ENCODE data around the gene RPS6KA3. TPM values are rescaled to one million over a fixed set of nuclear protein-coding genes. Genes with fewer than 3 reads are reported as not detected.

RPS6KA3 gene
- total and polyA plus RNA-seq, 2 donors (not counting 1 experiment from before 2014, with no cell fraction given), result 17.0 to 63.0 TPM

GRCh38 chrX:20116577-20117240 lies 150.0 kb downstream of the RPS6KA3 start, which contains the start of gene MAP7D2:
Gene MAP7D2 (minus strand): TSS chrX:20116907. CDS start chrX:20116879, 28 bp downstream.
- H3K27me3 Mint-ChIP-seq, result peaks cover 16% of the 10 kb centered on the region
- peak within 1 kb of the TSS; percentile 55 for H3K4me2 ChIP-seq (replicated peaks; ENCODE audit: low read depth, low read length, poor library complexity, severe bottlenecking)
- intact Hi-C loops (cut with micrococcal nuclease), result no loop called here
- DNase-seq (no peak), ATAC-seq (ENCODE audit: low read depth) (no peak)
- H3K4me1 ChIP-seq (ENCODE audit: control insufficient read depth in 2 of 2, insufficient read depth in 2 of 2, low read length in 2 of 2), result peaks cover 0 to 6% of the 10 kb centered on the region in 2 donors
- H3K27ac ChIP-seq (ENCODE audit: low read length in 2 of 2), result no peak within 1 kb of the TSS
- H3K9ac ChIP-seq (ENCODE audit: low read length), result no peak within 1 kb of the TSS
- no peaks in the 10 kb centered on the region for H3K36me3 ChIP-seq (replicated peaks in 1 of 2; ENCODE audit: control extremely low read depth in 1 of 2, control insufficient read depth in 1 of 2, extremely low read depth in 1 of 2, insufficient read depth in 2 of 2, low read length in 1 of 2)
- no peaks in the 10 kb centered on the region for H3K4me1 Mint-ChIP-seq
- 23% methylated on average over 86 of the region's 91 CpGs for WGBS (ENCODE audit: insufficient coverage)
- no peak within 1 kb of the TSS for H2AFZ ChIP-seq (ENCODE audit: insufficient read depth, low read depth, low read length, poor library complexity, severe bottlenecking)
- TF ChIP-seq CTCF (IDR thresholded peaks at IDR 0.05), result no peak
- TF ChIP-seq EZH2 (IDR thresholded peaks at IDR 0.05; ENCODE audit: borderline replicate concordance, insufficient read depth, low read depth, low read length, poor library complexity, severe bottlenecking), result no peak
- H3K79me2 ChIP-seq (ENCODE audit: control insufficient read depth, insufficient read depth, low read length), result no peaks in the 10 kb centered on the region
- H3K27ac Mint-ChIP-seq, result no peak within 1 kb of the TSS
- H3K27me3 ChIP-seq (replicated peaks in 1 of 4; ENCODE audit: control extremely low read depth in 1 of 4, control insufficient read depth in 3 of 4, insufficient read depth in 4 of 4, low read length in 3 of 4), result peaks cover 0 to 12% (median 4%) of the 10 kb centered on the region in 4 experiments
- ChIA-PET CTCF (no interaction called here), POLR2A (no interaction called here)
- no peak within 1 kb of the TSS for H3K4me3 ChIP-seq (ENCODE audit: control extremely low read depth in 1 of 5, extremely low read depth in 1 of 5, insufficient read depth in 1 of 5, low read depth in 2 of 5, low read length in 4 of 5)
- no peak within 1 kb of the TSS for H3K4me3 Mint-ChIP-seq
- H4K20me1 ChIP-seq (ENCODE audit: control insufficient read depth, insufficient read depth, low read length, poor library complexity, severe bottlenecking), result no peaks in the 10 kb centered on the region
- H3K9me3 Mint-ChIP-seq (ENCODE audit: insufficient read depth), result no peaks in the 10 kb centered on the region
- H3K9me3 ChIP-seq (ENCODE audit: control extremely low read depth in 1 of 3, control insufficient read depth in 2 of 3, insufficient read depth in 1 of 3, low read length in 2 of 3), result peaks cover 0 to 3% (median 0%) of the 10 kb centered on the region in 3 donors

GRCh38 chrX:20116087-20116576 lies 150.6 kb downstream of the RPS6KA3 start:
- Histone ChIP-seq H3K9ac (ENCODE audit: low read length) (no peak overlapping the region), H3K4me3 (ENCODE audit: control extremely low read depth in 1 of 5, extremely low read depth in 1 of 5, insufficient read depth in 1 of 5, low read depth in 2 of 5, low read length in 4 of 5) (no peak overlapping the region), H3K27ac (ENCODE audit: low read length in 2 of 2) (no peak overlapping the region), H2AFZ (ENCODE audit: insufficient read depth, low read depth, low read length, poor library complexity, severe bottlenecking) (no peak overlapping the region), H3K27me3 (replicated peaks in 1 of 4; ENCODE audit: control extremely low read depth in 1 of 4, control insufficient read depth in 3 of 4, insufficient read depth in 4 of 4, low read length in 3 of 4) (peaks cover 0 to 12% (median 4%) of the 10 kb centered on the region in 4 experiments), H3K36me3 (replicated peaks in 1 of 2; ENCODE audit: control extremely low read depth in 1 of 2, control insufficient read depth in 1 of 2, extremely low read depth in 1 of 2, insufficient read depth in 2 of 2, low read length in 1 of 2) (no peaks in the 10 kb centered on the region), H3K4me1 (ENCODE audit: control insufficient read depth in 2 of 2, insufficient read depth in 2 of 2, low read length in 2 of 2) (peaks cover 0 to 6% of the 10 kb centered on the region in 2 donors), H3K79me2 (ENCODE audit: control insufficient read depth, insufficient read depth, low read length) (no peaks in the 10 kb centered on the region), H4K20me1 (ENCODE audit: control insufficient read depth, insufficient read depth, low read length, poor library complexity, severe bottlenecking) (no peaks in the 10 kb centered on the region), H3K4me2 (replicated peaks; ENCODE audit: low read depth, low read length, poor library complexity, severe bottlenecking) (peak overlapping the region; percentile 55), H3K9me3 (ENCODE audit: control extremely low read depth in 1 of 3, control insufficient read depth in 2 of 3, insufficient read depth in 1 of 3, low read length in 2 of 3) (peaks cover 0 to 3% (median 0%) of the 10 kb centered on the region in 3 donors)
- no peaks in the 10 kb centered on the region for H3K4me1 Mint-ChIP-seq
- 26% methylated on average over 37 of the region's 47 CpGs for WGBS (ENCODE audit: insufficient coverage)
- intact Hi-C loops (cut with micrococcal nuclease), result no loop called here
- no peak for TF ChIP-seq CTCF (IDR thresholded peaks at IDR 0.05)
- no peak for TF ChIP-seq EZH2 (IDR thresholded peaks at IDR 0.05; ENCODE audit: borderline replicate concordance, insufficient read depth, low read depth, low read length, poor library complexity, severe bottlenecking)
- ATAC-seq (ENCODE audit: low read depth), result no peak
- CTCF ChIA-PET, result no interaction called here
- DNase-seq, result no peak
- H3K27ac Mint-ChIP-seq, result no peak overlapping the region
- POLR2A ChIA-PET, result no interaction called here
- H3K27me3 Mint-ChIP-seq, result peaks cover 16% of the 10 kb centered on the region
- H3K4me3 Mint-ChIP-seq, result no peak overlapping the region
- no peaks in the 10 kb centered on the region for H3K9me3 Mint-ChIP-seq (ENCODE audit: insufficient read depth)
